ENCODE data around the gene ITGB6. TPM values are rescaled to one million over a fixed set of nuclear protein-coding genes. Genes with fewer than 3 reads are reported as not detected.
A peak's percentile ranks its signal among the peaks of the same experiment; 100 is the strongest.

The ITGB6 gene
- total and polyA plus RNA-seq, 2 of the 8 experiments (the other 6 are each of a cell fraction or from before 2014, with no cell fraction given), result not detected

DNA sequence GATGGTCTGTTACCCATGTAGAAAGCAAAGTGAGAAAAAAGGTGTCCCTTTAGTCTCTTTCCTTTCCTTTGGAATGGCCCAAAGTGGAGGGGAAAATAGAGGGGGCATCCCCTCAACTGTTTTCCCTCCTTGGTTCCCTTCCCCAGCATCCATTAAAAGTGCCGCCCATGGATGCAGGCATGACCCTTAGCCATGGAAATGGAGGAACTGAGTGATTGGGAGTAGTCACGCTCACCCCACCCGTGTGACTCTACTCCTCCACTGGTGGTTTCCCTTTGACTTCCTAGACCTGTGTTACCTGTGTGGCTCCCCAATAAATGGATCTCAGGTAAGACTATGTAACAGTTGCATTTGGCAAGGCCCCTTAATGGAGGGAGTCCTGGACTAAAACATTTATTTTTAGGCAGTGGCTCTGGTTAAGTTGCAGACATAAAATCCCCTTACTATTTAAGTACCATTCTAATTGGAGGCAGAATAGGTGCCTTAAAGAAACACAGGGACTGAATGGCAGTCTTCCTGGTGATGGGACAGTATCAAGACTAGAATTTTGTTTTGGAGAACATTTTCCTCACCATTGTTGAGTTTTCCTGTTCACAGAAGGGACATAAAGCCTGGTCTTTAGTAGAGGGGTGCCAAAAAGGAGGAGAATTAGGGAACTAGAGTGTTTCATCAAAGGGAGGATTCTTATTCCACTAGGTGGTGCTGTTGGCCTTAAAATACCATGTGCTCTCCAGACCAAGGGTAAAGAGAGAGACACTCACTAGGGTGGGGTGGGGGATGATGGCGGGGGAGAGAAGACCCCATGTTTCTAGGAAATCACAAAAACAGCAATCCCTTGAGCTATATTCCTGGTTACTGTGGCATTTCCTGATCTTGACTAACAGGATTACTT, 112.0 kb downstream of the ITGB6 start (continued):
- TF ChIP-seq CREB1 (IDR thresholded peaks at IDR 0.05) (0 out of 2 replicates have a peak, but pooled peaks have one; percentile 18), RAD21 (IDR thresholded peaks at IDR 0.05 in 1 of 2, conservative IDR thresholded peaks at IDR 0.05 in 1 of 2; ENCODE audit: low read depth in 2 of 2, low read length in 2 of 2) (peak; percentile 41 to 53)

All from H1 (cell line).